Esophagus muscularis mucosa (tissue), 3 donors: ENCODE data around the gene RBM19.

Experiments used
- POLR2A ChIP-seq: fragments of 450-650 bp; IDR thresholded peaks from one replicate; pipeline ENCODE4 v1.6.1; 2017; ENCODE audit warnings: antibody characterized with exemption, moderate library complexity, mild to moderate bottlenecking, low read depth
- TF ChIP-seq, protein P1 (sequence below), 3 experiments: fragments of 200-600 bp in 2 of 3; fragments of 450-650 bp in 1 of 3; sonication (generic) in 2 of 3; IDR thresholded peaks; one replicate each; pipeline ENCODE4 v1.5.1; 2017 to 2019; ENCODE audit warnings: antibody characterized with exemption in 3 of 3, mild to moderate bottlenecking in 2 of 3, moderate library complexity in 1 of 3

DNA sequence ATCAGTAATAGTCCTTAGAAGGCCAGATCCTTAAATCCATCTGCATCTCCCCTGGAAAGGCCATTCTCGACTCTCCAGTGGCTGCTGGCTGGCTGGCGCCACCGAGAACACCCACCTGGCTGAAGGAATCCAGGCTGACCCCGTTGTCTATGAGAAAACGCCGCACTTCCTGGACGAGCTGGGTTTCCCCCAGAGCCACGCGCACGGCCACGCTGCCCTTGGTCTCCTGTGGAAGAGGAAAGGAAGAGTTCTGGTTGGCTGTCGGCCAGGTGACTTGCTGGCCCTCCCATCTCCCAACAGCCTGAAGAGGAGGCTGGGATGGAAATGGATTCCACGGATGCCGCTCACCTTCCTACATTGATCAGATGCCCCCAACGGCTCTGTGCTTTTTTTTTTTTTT lies 23.9 kb downstream of the RBM19 start:
- TF ChIP-seq, protein P1, sequence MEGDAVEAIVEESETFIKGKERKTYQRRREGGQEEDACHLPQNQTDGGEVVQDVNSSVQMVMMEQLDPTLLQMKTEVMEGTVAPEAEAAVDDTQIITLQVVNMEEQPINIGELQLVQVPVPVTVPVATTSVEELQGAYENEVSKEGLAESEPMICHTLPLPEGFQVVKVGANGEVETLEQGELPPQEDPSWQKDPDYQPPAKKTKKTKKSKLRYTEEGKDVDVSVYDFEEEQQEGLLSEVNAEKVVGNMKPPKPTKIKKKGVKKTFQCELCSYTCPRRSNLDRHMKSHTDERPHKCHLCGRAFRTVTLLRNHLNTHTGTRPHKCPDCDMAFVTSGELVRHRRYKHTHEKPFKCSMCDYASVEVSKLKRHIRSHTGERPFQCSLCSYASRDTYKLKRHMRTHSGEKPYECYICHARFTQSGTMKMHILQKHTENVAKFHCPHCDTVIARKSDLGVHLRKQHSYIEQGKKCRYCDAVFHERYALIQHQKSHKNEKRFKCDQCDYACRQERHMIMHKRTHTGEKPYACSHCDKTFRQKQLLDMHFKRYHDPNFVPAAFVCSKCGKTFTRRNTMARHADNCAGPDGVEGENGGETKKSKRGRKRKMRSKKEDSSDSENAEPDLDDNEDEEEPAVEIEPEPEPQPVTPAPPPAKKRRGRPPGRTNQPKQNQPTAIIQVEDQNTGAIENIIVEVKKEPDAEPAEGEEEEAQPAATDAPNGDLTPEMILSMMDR (IDR thresholded peaks at IDR 0.05): no peak
- no peak for TF ChIP-seq POLR2A
